Stimulated activated naive CD8-positive, alpha-beta T cell treated with anti-CD3 and anti-CD28 coated beads, Interleukin-15, Interleukin-2, amounts not matched to agents 100 ng/mL and 50 ng/mL, for 24 hours (primary cell): ENCODE data around the gene TAB2.

Experiments
- H3K27ac Mint-ChIP-seq: one replicate; pipeline ENCODE4 v1.8.0; 2021; ENCODE audit warnings: mild to moderate bottlenecking, mixed read lengths
- H3K27me3 Mint-ChIP-seq: one replicate; pipeline ENCODE4 v1.8.0; 2021; ENCODE audit warnings: mixed read lengths
- H3K36me3 Mint-ChIP-seq: one replicate; pipeline ENCODE4 v1.8.0; 2021; ENCODE audit warnings: low read depth, mixed read lengths
- H3K4me1 Mint-ChIP-seq: one replicate; pipeline ENCODE4 v1.8.0; 2021; ENCODE audit warnings: low read depth, mixed read lengths
- H3K4me3 Mint-ChIP-seq: one replicate; pipeline ENCODE4 v1.8.0; 2021; ENCODE audit warnings: mild to moderate bottlenecking, mixed read lengths
- H3K9me3 Mint-ChIP-seq: one replicate; pipeline ENCODE4 v1.8.0; 2021; ENCODE audit warnings: mixed read lengths

The TAB2 gene

GRCh38 chr6:149289966-149290365 lies 27.5 kb upstream of the TAB2 start:
- Mint-ChIP-seq H3K9me3 (no peaks in the 10 kb centered on the region), H3K27ac (no peak overlapping the region), H3K4me1 (peaks cover 10% of the 10 kb centered on the region), H3K36me3 (no peaks in the 10 kb centered on the region), H3K27me3 (no peaks in the 10 kb centered on the region), H3K4me3 (no peak overlapping the region)

GRCh38 chr6:149293244-149293643 lies 24.3 kb upstream of the TAB2 start:
- no peak overlapping the region for H3K4me3 Mint-ChIP-seq

GRCh38 chr6:149300563-149300962 lies 16.9 kb upstream of the TAB2 start:
- Mint-ChIP-seq H3K27ac (no peak overlapping the region), H3K9me3 (no peaks in the 10 kb centered on the region), H3K4me1 (peaks cover 6% of the 10 kb centered on the region), H3K36me3 (no peaks in the 10 kb centered on the region), H3K27me3 (no peaks in the 10 kb centered on the region), H3K4me3 (no peak overlapping the region)

More at GRCh38 chr6:149293244-149293643, 24.3 kb upstream of the TAB2 start:
- Mint-ChIP-seq H3K36me3 (no peaks in the 10 kb centered on the region), H3K27ac (no peak overlapping the region), H3K4me1 (peaks cover 5% of the 10 kb centered on the region), H3K27me3 (no peaks in the 10 kb centered on the region), H3K9me3 (no peaks in the 10 kb centered on the region)

GRCh38 chr6:149302723-149303122 lies 14.8 kb upstream of the TAB2 start:
- H3K27ac Mint-ChIP-seq = no peak overlapping the region
- no peaks in the 10 kb centered on the region for H3K36me3 Mint-ChIP-seq
- H3K27me3 Mint-ChIP-seq = no peaks in the 10 kb centered on the region
- no peaks in the 10 kb centered on the region for H3K9me3 Mint-ChIP-seq
- peaks cover 10% of the 10 kb centered on the region for H3K4me1 Mint-ChIP-seq
- no peak overlapping the region for H3K4me3 Mint-ChIP-seq

- H3K36me3 Mint-ChIP-seq = no peaks in the 10 kb centered on the region
- no peak overlapping the region for H3K27ac Mint-ChIP-seq
- H3K27me3 Mint-ChIP-seq = no peaks in the 10 kb centered on the region
- H3K4me1 Mint-ChIP-seq = peaks cover 10% of the 10 kb centered on the region
- H3K9me3 Mint-ChIP-seq = no peaks in the 10 kb centered on the region
- no peak overlapping the region for H3K4me3 Mint-ChIP-seq
These were observed 14.0 kb upstream of the TAB2 start for GRCh38 chr6:149303468-149303867.

GRCh38 chr6:149305372-149305771 lies 12.1 kb upstream of the TAB2 start:
- Mint-ChIP-seq H3K4me3 (no peak overlapping the region), H3K4me1 (peaks cover 10% of the 10 kb centered on the region), H3K27me3 (no peaks in the 10 kb centered on the region), H3K9me3 (no peaks in the 10 kb centered on the region), H3K36me3 (no peaks in the 10 kb centered on the region), H3K27ac (no peak overlapping the region)

- no peaks in the 10 kb centered on the region for H3K36me3 Mint-ChIP-seq
- no peaks in the 10 kb centered on the region for H3K27me3 Mint-ChIP-seq
- no peak overlapping the region for H3K4me3 Mint-ChIP-seq
- H3K9me3 Mint-ChIP-seq = no peaks in the 10 kb centered on the region
- peaks cover 10% of the 10 kb centered on the region for H3K4me1 Mint-ChIP-seq
- no peak overlapping the region for H3K27ac Mint-ChIP-seq
These were observed 10.5 kb upstream of the TAB2 start for GRCh38 chr6:149306967-149307366.

GRCh38 chr6:149311293-149311692 lies 6.2 kb upstream of the TAB2 start:
- H3K4me1 Mint-ChIP-seq = peaks cover 13% of the 10 kb centered on the region
- no peaks in the 10 kb centered on the region for H3K36me3 Mint-ChIP-seq
- H3K27ac Mint-ChIP-seq = no peak overlapping the region
- no peaks in the 10 kb centered on the region for H3K27me3 Mint-ChIP-seq
- peaks cover 3% of the 10 kb centered on the region for H3K9me3 Mint-ChIP-seq
- H3K4me3 Mint-ChIP-seq = no peak overlapping the region

- no peaks in the 10 kb centered on the region for H3K36me3 Mint-ChIP-seq
- H3K27ac Mint-ChIP-seq = no peak overlapping the region
- H3K9me3 Mint-ChIP-seq = peaks cover 3% of the 10 kb centered on the region
- H3K4me1 Mint-ChIP-seq = peaks cover 15% of the 10 kb centered on the region
- no peaks in the 10 kb centered on the region for H3K27me3 Mint-ChIP-seq
- H3K4me3 Mint-ChIP-seq = no peak overlapping the region
These were observed 5.7 kb upstream of the TAB2 start for GRCh38 chr6:149311766-149312165.

- H3K4me3 Mint-ChIP-seq = no peak overlapping the region
- no peak overlapping the region for H3K27ac Mint-ChIP-seq
- peaks cover 3% of the 10 kb centered on the region for H3K9me3 Mint-ChIP-seq
- peaks cover 15% of the 10 kb centered on the region for H3K4me1 Mint-ChIP-seq
- no peaks in the 10 kb centered on the region for H3K27me3 Mint-ChIP-seq
- no peaks in the 10 kb centered on the region for H3K36me3 Mint-ChIP-seq
These were observed 4.4 kb upstream of the TAB2 start for GRCh38 chr6:149313070-149313469.

GRCh38 chr6:149313861-149314260 lies 3.7 kb upstream of the TAB2 start:
- H3K27me3 Mint-ChIP-seq = no peaks in the 10 kb centered on the region
- peaks cover 20% of the 10 kb centered on the region for H3K4me1 Mint-ChIP-seq
- H3K36me3 Mint-ChIP-seq = peaks cover 4% of the 10 kb centered on the region
- H3K27ac Mint-ChIP-seq = no peak overlapping the region
- H3K9me3 Mint-ChIP-seq = peaks cover 3% of the 10 kb centered on the region
- H3K4me3 Mint-ChIP-seq = no peak overlapping the region

GRCh38 chr6:149314325-149314905 lies 3.1 kb upstream of the TAB2 start:
- H3K4me3 Mint-ChIP-seq = no peak overlapping the region
- peaks cover 9% of the 10 kb centered on the region for H3K36me3 Mint-ChIP-seq
- peaks cover 3% of the 10 kb centered on the region for H3K9me3 Mint-ChIP-seq
- H3K27me3 Mint-ChIP-seq = no peaks in the 10 kb centered on the region
- H3K27ac Mint-ChIP-seq = no peak overlapping the region
- H3K4me1 Mint-ChIP-seq = peaks cover 26% of the 10 kb centered on the region

- peak overlapping the region; percentile 93 for H3K27ac Mint-ChIP-seq
- H3K4me3 Mint-ChIP-seq = peak overlapping the region; percentile 91
- H3K9me3 Mint-ChIP-seq = peaks cover 3% of the 10 kb centered on the region
- no peaks in the 10 kb centered on the region for H3K27me3 Mint-ChIP-seq
- H3K36me3 Mint-ChIP-seq = peaks cover 14% of the 10 kb centered on the region
- H3K4me1 Mint-ChIP-seq = peaks cover 43% of the 10 kb centered on the region
These were observed 1.3 kb upstream of the TAB2 start for GRCh38 chr6:149316108-149316727.

- H3K36me3 Mint-ChIP-seq = peaks cover 14% of the 10 kb centered on the region
- H3K27me3 Mint-ChIP-seq = no peaks in the 10 kb centered on the region
- H3K4me1 Mint-ChIP-seq = peaks cover 51% of the 10 kb centered on the region
- peak overlapping the region; percentile 93 for H3K27ac Mint-ChIP-seq
- H3K9me3 Mint-ChIP-seq = peaks cover 3% of the 10 kb centered on the region
- peak overlapping the region; percentile 91 for H3K4me3 Mint-ChIP-seq
These were observed 520 bp upstream of the TAB2 start for GRCh38 chr6:149316740-149317643.

- peaks cover 14% of the 10 kb centered on the region for H3K36me3 Mint-ChIP-seq
- no peaks in the 10 kb centered on the region for H3K27me3 Mint-ChIP-seq
- no peaks in the 10 kb centered on the region for H3K9me3 Mint-ChIP-seq
- H3K4me3 Mint-ChIP-seq = peak overlapping the region; percentile 91
- H3K4me1 Mint-ChIP-seq = peaks cover 68% of the 10 kb centered on the region
- peak overlapping the region; percentile 97 for H3K27ac Mint-ChIP-seq
These were observed 1.2 kb downstream of the TAB2 start for GRCh38 chr6:149318581-149319286.
